ENCODE data around the gene TARS2.

The TARS2 gene

DNA sequence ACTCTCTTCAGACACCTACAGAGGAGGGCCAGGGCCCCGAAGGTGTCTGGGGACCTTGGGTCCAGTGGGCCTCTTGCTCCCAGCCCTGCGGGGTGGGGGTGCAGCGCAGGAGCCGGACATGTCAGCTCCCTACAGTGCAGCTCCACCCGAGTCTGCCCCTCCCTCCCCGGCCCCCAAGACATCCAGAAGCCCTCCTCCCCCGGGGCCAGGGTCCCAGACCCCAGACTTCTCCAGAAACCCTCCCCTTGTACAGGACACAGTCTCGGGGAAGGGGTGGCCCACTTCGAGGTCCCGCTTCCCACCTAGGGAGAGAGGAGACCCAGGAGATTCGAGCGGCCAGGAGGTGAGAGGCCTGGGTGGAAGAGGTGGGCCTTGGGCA, 65.7 kb downstream of the TARS2 start:
- peaks cover 2% of the 10 kb centered on the region for H3K36me3 Mint-ChIP-seq (ENCODE audit: low read depth)
- peaks cover 33% of the 10 kb centered on the region for H3K4me1 Mint-ChIP-seq (ENCODE audit: low read depth)
- DNase-seq, result no peak
- no peaks in the 10 kb centered on the region for H3K9me3 Mint-ChIP-seq
- no peak overlapping the region for H3K4me3 Mint-ChIP-seq
- peaks cover 26% of the 10 kb centered on the region for H3K27me3 Mint-ChIP-seq
- no peak overlapping the region for H3K27ac Mint-ChIP-seq

DNA sequence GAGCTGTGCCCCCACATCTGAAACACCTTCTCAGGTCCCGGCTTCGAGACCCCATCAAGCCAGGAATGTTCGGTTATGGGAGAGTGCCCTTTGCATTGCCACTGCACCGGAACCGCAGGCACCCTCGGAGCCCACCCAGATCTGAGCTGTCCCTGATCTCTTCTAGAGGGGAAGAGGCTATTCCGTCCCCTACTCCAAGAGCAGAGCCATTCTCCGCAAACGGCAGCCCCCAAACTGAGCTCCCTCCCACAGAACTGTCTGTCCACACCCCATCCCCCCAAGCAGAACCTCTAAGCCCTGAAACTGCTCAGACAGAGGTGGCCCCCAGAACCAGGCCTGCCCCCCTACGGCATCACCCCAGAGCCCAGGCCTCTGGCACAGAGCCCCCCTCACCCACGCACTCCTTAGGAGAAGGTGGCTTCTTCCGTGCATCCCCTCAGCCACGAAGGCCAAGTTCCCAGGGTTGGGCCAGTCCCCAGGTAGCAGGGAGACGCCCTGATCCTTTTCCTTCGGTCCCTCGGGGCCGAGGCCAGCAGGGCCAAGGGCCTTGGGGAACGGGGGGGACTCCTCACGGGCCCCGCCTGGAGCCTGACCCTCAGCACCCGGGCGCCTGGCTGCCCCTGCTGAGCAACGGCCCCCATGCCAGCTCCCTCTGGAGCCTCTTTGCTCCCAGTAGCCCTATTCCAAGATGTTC, 66.3 kb downstream of the TARS2 start:
- no peaks in the 10 kb centered on the region for H3K9me3 Mint-ChIP-seq
- DNase-seq, result no peak
- no peak overlapping the region for H3K4me3 Mint-ChIP-seq
- H3K27me3 Mint-ChIP-seq, result peaks cover 24% of the 10 kb centered on the region
- H3K4me1 Mint-ChIP-seq (ENCODE audit: low read depth), result peaks cover 30% of the 10 kb centered on the region
- H3K27ac Mint-ChIP-seq, result no peak overlapping the region
- H3K36me3 Mint-ChIP-seq (ENCODE audit: low read depth), result peaks cover 2% of the 10 kb centered on the region

DNA sequence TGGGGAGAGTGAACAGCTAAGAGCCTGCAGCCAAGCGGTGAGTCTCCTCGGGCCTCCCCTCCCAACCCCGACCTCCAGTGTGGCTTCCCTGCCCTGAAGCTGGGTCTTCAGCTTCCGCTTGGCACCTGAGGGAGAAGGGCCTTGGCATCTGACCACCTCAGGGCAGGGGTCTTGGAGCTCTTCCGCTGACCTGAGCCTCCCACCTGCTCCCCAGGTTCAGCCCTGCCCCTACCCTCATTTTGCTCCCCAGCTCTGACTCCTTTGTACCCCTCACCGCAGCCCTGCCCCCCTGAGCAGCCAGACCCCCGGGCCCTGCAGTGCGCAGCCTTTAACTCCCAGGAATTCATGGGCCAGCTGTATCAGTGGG, 66.8 kb downstream of the TARS2 start:
- no peak overlapping the region for H3K4me3 Mint-ChIP-seq
- H3K36me3 Mint-ChIP-seq (ENCODE audit: low read depth), result peaks cover 2% of the 10 kb centered on the region
- no peak overlapping the region for H3K27ac Mint-ChIP-seq
- H3K27me3 Mint-ChIP-seq, result peaks cover 23% of the 10 kb centered on the region
- no peak for DNase-seq
- H3K4me1 Mint-ChIP-seq (ENCODE audit: low read depth), result peaks cover 29% of the 10 kb centered on the region
- no peaks in the 10 kb centered on the region for H3K9me3 Mint-ChIP-seq

DNA sequence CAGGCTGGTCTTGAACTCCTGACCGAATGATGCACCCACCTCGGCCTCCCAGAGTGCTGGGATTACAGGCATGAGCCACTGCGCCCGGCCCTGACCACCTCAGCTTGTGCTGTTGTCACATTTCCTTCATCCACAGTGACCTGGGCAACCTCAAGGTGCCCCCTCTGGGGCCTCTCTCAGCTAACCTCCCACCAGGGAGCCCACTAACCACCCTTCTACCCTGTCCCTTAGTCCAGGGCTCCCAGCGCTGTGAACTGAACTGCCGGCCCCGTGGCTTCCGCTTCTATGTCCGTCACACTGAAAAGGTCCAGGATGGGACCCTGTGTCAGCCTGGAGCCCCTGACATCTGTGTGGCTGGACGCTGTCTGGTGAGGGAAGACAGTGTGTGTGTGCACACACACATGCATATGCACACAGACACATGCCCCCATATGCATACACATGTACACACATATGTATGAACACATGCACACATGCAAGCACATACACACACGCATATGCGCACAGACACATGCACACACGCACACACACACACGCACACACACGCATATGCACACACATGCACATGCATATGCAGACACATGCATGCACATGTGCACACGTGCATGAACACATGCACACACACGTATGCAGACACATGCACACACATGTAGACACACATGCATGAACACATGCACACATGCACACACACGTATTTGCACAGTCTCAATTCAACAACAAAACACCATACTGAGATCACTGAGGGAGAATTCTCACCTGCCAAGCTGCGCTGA, 68.2 kb downstream of the TARS2 start:
- no peak for DNase-seq
- Mint-ChIP-seq H3K4me1 (ENCODE audit: low read depth) (peaks cover 33% of the 10 kb centered on the region), H3K9me3 (no peaks in the 10 kb centered on the region), H3K4me3 (no peak overlapping the region), H3K27me3 (peaks cover 13% of the 10 kb centered on the region), H3K27ac (no peak overlapping the region), H3K36me3 (ENCODE audit: low read depth) (peaks cover 2% of the 10 kb centered on the region)

DNA sequence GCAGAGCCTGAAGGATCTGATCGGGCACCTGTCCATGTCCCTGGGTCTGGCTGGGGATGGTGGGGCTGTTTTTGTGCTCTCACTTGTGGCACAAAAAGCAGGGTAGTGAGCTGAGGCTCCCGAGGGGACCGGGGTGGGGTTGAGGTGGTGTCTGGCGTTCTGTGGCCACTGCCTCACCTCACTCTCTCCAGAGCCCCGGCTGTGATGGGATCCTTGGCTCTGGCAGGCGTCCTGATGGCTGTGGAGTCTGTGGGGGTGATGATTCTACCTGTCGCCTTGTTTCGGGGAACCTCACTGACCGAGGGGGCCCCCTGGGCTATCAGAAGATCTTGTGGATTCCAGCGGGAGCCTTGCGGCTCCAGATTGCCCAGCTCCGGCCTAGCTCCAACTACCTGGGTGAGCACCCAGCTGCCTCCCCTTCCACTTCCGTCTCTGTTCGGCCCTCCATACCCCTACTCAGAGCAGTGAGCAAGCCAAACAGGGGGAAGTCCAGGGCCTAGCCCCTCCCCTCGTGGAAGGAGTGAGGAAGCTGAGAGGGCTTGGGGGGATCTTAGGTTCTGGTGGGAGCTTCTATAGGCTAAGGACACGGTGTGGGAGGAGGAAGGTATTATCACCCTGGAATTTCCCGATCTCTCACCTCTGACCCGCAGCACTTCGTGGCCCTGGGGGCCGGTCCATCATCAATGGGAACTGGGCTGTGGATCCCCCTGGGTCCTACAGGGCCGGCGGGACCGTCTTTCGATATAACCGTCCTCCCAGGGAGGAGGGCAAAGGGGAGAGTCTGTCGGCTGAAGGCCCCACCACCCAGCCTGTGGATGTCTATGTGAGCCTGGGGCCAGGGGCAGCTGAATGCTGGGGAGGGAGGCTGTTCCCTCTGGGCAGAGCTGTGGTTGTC, 69.0 kb downstream of the TARS2 start:
- H3K9me3 Mint-ChIP-seq, result no peaks in the 10 kb centered on the region
- no peak for DNase-seq
- peaks cover 36% of the 10 kb centered on the region for H3K4me1 Mint-ChIP-seq (ENCODE audit: low read depth)
- H3K27me3 Mint-ChIP-seq, result peaks cover 5% of the 10 kb centered on the region
- H3K36me3 Mint-ChIP-seq (ENCODE audit: low read depth), result peaks cover 2% of the 10 kb centered on the region
- H3K4me3 Mint-ChIP-seq, result no peak overlapping the region
- H3K27ac Mint-ChIP-seq, result no peak overlapping the region

DNA sequence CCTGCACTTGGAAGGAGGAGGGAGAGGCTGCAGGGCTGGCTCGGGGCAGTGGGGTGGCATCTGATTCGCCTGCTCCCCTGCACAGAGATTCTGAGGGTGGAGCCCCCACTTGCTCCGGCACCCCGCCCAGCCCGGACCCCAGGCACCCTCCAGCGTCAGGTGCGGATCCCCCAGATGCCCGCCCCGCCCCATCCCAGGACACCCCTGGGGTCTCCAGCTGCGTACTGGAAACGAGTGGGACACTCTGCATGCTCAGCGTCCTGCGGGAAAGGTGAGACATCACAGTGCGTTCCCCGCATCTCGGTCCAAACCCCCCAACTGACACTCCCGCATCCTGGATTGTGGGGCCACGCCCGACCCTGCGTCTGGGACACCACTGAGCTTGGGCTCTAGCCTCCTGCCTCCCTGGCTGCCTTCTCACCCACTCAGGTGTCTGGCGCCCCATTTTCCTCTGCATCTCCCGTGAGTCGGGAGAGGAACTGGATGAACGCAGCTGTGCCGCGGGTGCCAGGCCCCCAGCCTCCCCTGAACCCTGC, 69.9 kb downstream of the TARS2 start:
- H3K27ac Mint-ChIP-seq, result no peak overlapping the region
- no peak overlapping the region for H3K4me3 Mint-ChIP-seq
- H3K36me3 Mint-ChIP-seq (ENCODE audit: low read depth), result peaks cover 5% of the 10 kb centered on the region
- peaks cover 32% of the 10 kb centered on the region for H3K4me1 Mint-ChIP-seq (ENCODE audit: low read depth)
- no peaks in the 10 kb centered on the region for H3K27me3 Mint-ChIP-seq
- DNase-seq, result no peak
- no peaks in the 10 kb centered on the region for H3K9me3 Mint-ChIP-seq

Data from activated T-cell treated with anti-CD3 and anti-CD28 coated beads, Interleukin-2, amount 50 U/mL, for 24 hours (primary cell).